Activated naive CD8-positive, alpha-beta T cell treated with anti-CD3 and anti-CD28 coated beads, Interleukin-2, amount 10 ng/mL, durations not matched to agents 7 days and 5 days (primary cell): ENCODE data around the gene SGK1. TPM values are rescaled to one million over a fixed set of nuclear protein-coding genes. Genes with fewer than 3 reads are reported as not detected.
"Not testable (repeated sequence)": the region's sequence is repeated elsewhere in the genome, so short reads cannot be mapped to it uniquely, and the experiment has no call there.

Source experiments
- ATAC-seq: fragments of 150-1000 bp; cut with Tn5 transposase; one replicate; pipeline ENCODE4 v1.10.0; 2021; ENCODE audit warnings: low read depth, moderate library complexity
- POLR2A ChIA-PET: fragments of 350-600 bp; sonication (Branson Sonifier 250); formaldehyde crosslinking; loops from one replicate; lab custom pipeline; 2021; ENCODE audit warnings: antibody characterized with exemption; lab: Charles Lee
- DNase-seq: peaks from one replicate; pipeline ENCODE4 v3.0.0; 2021
- H3K27ac Mint-ChIP-seq: one replicate; pipeline ENCODE4 v1.8.0; 2022; ENCODE audit warnings: mild to moderate bottlenecking, mixed read lengths
- H3K27me3 Mint-ChIP-seq: one replicate; pipeline ENCODE4 v1.8.0; 2022; ENCODE audit warnings: mild to moderate bottlenecking, moderate library complexity, mixed read lengths
- H3K36me3 Mint-ChIP-seq: one replicate; pipeline ENCODE4 v1.8.0; 2021; ENCODE audit warnings: mild to moderate bottlenecking, mixed read lengths
- H3K4me1 Mint-ChIP-seq: one replicate; pipeline ENCODE4 v1.8.0; 2021; ENCODE audit warnings: mixed read lengths
- H3K4me3 Mint-ChIP-seq: one replicate; pipeline ENCODE4 v1.8.0; 2022; ENCODE audit warnings: mild to moderate bottlenecking, moderate library complexity, mixed read lengths
- H3K9me3 Mint-ChIP-seq: one replicate; pipeline ENCODE4 v1.8.0; 2021; ENCODE audit warnings: mixed read lengths
- total RNA-seq, 2 experiments: library from RNA; stranded (reverse); gene quantifications; one replicate each; pipeline ENCODE4 v1.2.3, GENCODE V29; 2021

The SGK1 gene
- total RNA-seq, 2 experiments from 2014 or later: 31.5 to 35.1 TPM

DNA sequence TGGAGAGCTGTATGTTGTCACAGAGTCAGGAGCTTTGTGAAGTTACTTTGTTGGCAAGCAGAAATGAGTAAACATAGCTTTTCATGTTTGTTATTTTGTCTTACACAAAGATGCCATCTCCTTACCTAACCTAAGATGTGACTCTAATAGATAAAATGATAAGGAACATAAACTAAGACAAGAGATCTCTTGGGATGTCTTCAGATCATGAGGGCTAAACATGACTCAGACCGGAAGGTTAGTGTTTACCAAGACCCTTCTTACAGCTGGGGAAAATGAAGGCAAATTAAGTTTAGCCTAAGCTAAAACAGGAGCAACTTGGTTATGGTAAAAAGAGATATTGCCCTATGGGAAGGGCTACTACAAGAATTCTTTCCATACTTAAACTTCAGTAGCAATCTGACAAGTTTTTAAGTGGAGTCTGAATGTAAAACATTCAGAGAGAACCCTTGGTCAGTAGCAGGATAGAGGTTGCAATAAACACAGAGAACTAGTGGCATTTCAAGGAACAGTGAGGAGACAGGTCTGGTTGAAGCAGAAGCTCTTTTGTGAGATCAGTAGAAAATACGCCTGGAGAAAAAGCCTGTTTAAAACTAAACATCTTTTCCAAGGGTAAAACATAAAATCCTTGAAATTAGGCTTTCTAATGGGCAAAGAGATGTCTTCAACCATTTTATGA is 29.9 kb downstream of the SGK1 start:
- peak overlapping the region; percentile 71 for H3K27ac Mint-ChIP-seq
- H3K4me3 Mint-ChIP-seq: peak overlapping the region; percentile 19

GRCh38 chr6:134282816-134283215 is 35.1 kb downstream of the SGK1 start:
- ATAC-seq (no peak), DNase-seq (no peak)
- Mint-ChIP-seq H3K4me3 (no peak overlapping the region), H3K4me1 (peaks cover 16% of the 10 kb centered on the region), H3K27ac (no peak overlapping the region), H3K9me3 (no peaks in the 10 kb centered on the region), H3K36me3 (peaks cover 9% of the 10 kb centered on the region), H3K27me3 (no peaks in the 10 kb centered on the region)
- POLR2A ChIA-PET: no interaction called here

More for the DNA sequence above, 29.9 kb downstream of the SGK1 start:
- DNase-seq (no peak), ATAC-seq (no peak)
- POLR2A ChIA-PET: interaction anchor here (1.3 to 1.5 kb wide), 2 partner anchors 15 to 64 kb away, joined by 3 to 4 read pairs; no protein-coding TSS in a partner anchor
- Mint-ChIP-seq H3K27me3 (no peaks in the 10 kb centered on the region), H3K36me3 (peaks cover 6% of the 10 kb centered on the region), H3K9me3 (no peaks in the 10 kb centered on the region), H3K4me1 (peaks cover 28% of the 10 kb centered on the region)

- Mint-ChIP-seq H3K27ac (no peak overlapping the region), H3K4me1 (peaks cover 24% of the 10 kb centered on the region), H3K27me3 (no peaks in the 10 kb centered on the region), H3K4me3 (no peak overlapping the region), H3K9me3 (no peaks in the 10 kb centered on the region), H3K36me3 (peaks cover 9% of the 10 kb centered on the region)
- ATAC-seq: no peak
- POLR2A ChIA-PET: no interaction called here
- DNase-seq: no peak
Observed at GRCh38 chr6:134281388-134281787, 36.5 kb downstream of the SGK1 start.

GRCh38 chr6:134278000-134278399 is 39.9 kb downstream of the SGK1 start:
- POLR2A ChIA-PET: no interaction called here

GRCh38 chr6:134276891-134277377 is 41.0 kb downstream of the SGK1 start:
- ATAC-seq (peak; percentile 47), DNase-seq (peak; percentile 43)
- POLR2A ChIA-PET, H3K9me3 Mint-ChIP-seq, H3K27me3 Mint-ChIP-seq, H3K36me3 Mint-ChIP-seq: not testable (repeated sequence)
- H3K27ac Mint-ChIP-seq: peak overlapping the region; percentile 68
- H3K4me3 Mint-ChIP-seq: peak overlapping the region; percentile 65
- peaks cover 34% of the 10 kb centered on the region for H3K4me1 Mint-ChIP-seq

More at GRCh38 chr6:134278000-134278399, 39.9 kb downstream of the SGK1 start:
- H3K4me1 Mint-ChIP-seq: peaks cover 26% of the 10 kb centered on the region
- H3K27me3 Mint-ChIP-seq: no peaks in the 10 kb centered on the region
- no peak overlapping the region for H3K27ac Mint-ChIP-seq
- no peak overlapping the region for H3K4me3 Mint-ChIP-seq
- H3K36me3 Mint-ChIP-seq: peaks cover 8% of the 10 kb centered on the region
- DNase-seq (no peak), ATAC-seq (no peak)
- H3K9me3 Mint-ChIP-seq: peaks cover 1% of the 10 kb centered on the region

DNA sequence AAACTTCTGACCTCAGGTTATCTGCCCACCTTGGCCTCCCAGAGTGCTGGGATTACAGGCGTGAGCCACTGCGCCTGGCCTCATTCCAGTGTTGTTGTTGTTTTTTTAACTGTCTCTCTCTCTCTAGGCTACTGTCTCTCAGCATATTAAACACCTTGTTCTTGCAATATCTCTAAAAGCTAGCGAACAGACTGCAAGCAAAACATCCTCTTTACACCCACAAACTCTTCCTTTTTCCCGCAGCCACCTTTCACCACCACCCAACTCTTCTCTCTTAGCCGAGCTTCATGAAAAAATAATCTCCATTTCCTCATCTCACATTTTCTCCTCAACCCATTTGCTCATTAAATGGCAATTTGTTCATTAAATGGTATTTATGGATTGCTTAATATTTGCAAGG is 45.5 kb downstream of the SGK1 start:
- peaks cover 2% of the 10 kb centered on the region for H3K9me3 Mint-ChIP-seq
- H3K27ac Mint-ChIP-seq: peak overlapping the region; percentile 76
- POLR2A ChIA-PET: interaction anchor here (0.6 to 1.3 kb wide), 4 partner anchors 16 to 247 kb away, joined by 3 to 6 read pairs (median 4); no protein-coding TSS in a partner anchor
- peak overlapping the region; percentile 68 for H3K4me3 Mint-ChIP-seq
- DNase-seq: no peak
- H3K27me3 Mint-ChIP-seq: no peaks in the 10 kb centered on the region
- peaks cover 6% of the 10 kb centered on the region for H3K36me3 Mint-ChIP-seq
- peaks cover 33% of the 10 kb centered on the region for H3K4me1 Mint-ChIP-seq
- ATAC-seq: no peak

DNA sequence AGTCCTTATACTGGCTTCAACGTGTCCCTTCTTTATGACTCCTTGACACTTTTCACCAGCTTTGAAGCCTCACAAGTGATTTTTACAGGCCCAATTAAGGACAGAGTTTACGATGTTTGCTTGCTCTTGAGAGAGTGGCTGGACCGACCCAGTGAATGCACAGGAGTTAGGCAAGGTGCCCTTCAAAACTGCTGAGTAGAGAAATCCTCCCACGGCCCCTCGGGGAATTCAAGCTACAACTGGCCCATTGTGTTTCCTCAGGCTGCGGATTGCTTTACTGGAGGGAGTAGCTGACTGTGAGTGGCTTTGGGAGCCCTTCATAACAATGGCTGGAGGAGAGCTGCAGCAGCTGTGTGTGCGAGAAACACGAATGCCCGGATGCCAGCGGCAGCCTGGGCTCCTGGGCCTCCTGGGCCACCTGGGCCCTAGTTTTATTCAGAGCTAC is 50.0 kb downstream of the SGK1 start:
- DNase-seq (no peak), ATAC-seq (no peak)
- Mint-ChIP-seq H3K9me3 (no peaks in the 10 kb centered on the region), H3K4me3 (no peak overlapping the region), H3K27me3 (no peaks in the 10 kb centered on the region), H3K36me3 (peaks cover under 1% of the 10 kb centered on the region), H3K4me1 (peaks cover 11% of the 10 kb centered on the region), H3K27ac (no peak overlapping the region)
- POLR2A ChIA-PET: interaction anchor here (0.6 kb wide), 1 partner anchor 754 kb away, joined by 4 read pairs; no protein-coding TSS in a partner anchor

GRCh38 chr6:134266776-134267175 is 51.1 kb downstream of the SGK1 start:
- Mint-ChIP-seq H3K27me3 (no peaks in the 10 kb centered on the region), H3K36me3 (no peaks in the 10 kb centered on the region), H3K4me1 (peaks cover 4% of the 10 kb centered on the region), H3K27ac (no peak overlapping the region), H3K9me3 (no peaks in the 10 kb centered on the region), H3K4me3 (no peak overlapping the region)
- DNase-seq (no peak), ATAC-seq (no peak)
- POLR2A ChIA-PET: no interaction called here

- DNase-seq (no peak), ATAC-seq (no peak)
- Mint-ChIP-seq H3K27me3 (no peaks in the 10 kb centered on the region), H3K4me1 (no peaks in the 10 kb centered on the region), H3K9me3 (no peaks in the 10 kb centered on the region), H3K36me3 (peaks cover 2% of the 10 kb centered on the region), H3K27ac (no peak overlapping the region), H3K4me3 (no peak overlapping the region)
- POLR2A ChIA-PET: no interaction called here
Observed at GRCh38 chr6:134261766-134262165, 56.1 kb downstream of the SGK1 start.

- DNase-seq: no peak
- H3K36me3 Mint-ChIP-seq: peaks cover 6% of the 10 kb centered on the region
- peaks cover 3% of the 10 kb centered on the region for H3K4me1 Mint-ChIP-seq
- no peak for ATAC-seq
- no peak overlapping the region for H3K4me3 Mint-ChIP-seq
- peaks cover 7% of the 10 kb centered on the region for H3K9me3 Mint-ChIP-seq
- POLR2A ChIA-PET: no interaction called here
- H3K27ac Mint-ChIP-seq: no peak overlapping the region
- H3K27me3 Mint-ChIP-seq: no peaks in the 10 kb centered on the region
Observed at GRCh38 chr6:134258849-134259306, 59.0 kb downstream of the SGK1 start.

GRCh38 chr6:134257516-134257915 is 60.4 kb downstream of the SGK1 start:
- Mint-ChIP-seq H3K4me3 (no peak overlapping the region), H3K27me3 (no peaks in the 10 kb centered on the region)
- ATAC-seq: no peak

DNA sequence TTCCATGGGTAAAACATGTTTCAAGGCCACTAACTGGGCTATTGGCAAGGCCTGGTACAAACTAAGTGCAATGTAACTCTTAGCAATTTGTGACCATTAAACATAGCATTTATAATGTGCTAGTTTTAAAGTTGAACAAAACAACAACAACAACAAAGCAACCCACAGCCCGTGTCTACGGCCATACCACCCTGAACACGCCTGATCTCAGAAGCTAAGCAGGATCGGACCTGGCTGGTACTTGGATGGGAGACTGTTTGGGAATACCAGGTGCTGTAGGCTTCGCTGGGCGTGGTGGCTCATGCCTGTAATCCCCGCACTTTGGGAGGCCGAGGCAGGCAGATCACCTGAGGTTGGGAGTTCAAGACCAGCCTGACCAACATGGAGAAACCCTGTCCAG is 61.0 kb downstream of the SGK1 start:
- H3K9me3 Mint-ChIP-seq: peaks cover 7% of the 10 kb centered on the region

More at GRCh38 chr6:134257516-134257915, 60.4 kb downstream of the SGK1 start:
- peaks cover 7% of the 10 kb centered on the region for H3K9me3 Mint-ChIP-seq
- peaks cover 3% of the 10 kb centered on the region for H3K4me1 Mint-ChIP-seq
- peaks cover 6% of the 10 kb centered on the region for H3K36me3 Mint-ChIP-seq
- POLR2A ChIA-PET: interaction anchor here (0.6 to 1.1 kb wide), 2 partner anchors 17 to 47 kb away, joined by 3 read pairs; no protein-coding TSS in a partner anchor
- no peak overlapping the region for H3K27ac Mint-ChIP-seq
- no peak for DNase-seq

GRCh38 chr6:134255280-134255679 is 62.6 kb downstream of the SGK1 start:
- POLR2A ChIA-PET: not testable (repeated sequence)

More for the DNA sequence above, 61.0 kb downstream of the SGK1 start:
- no peak overlapping the region for H3K27ac Mint-ChIP-seq
- peaks cover 3% of the 10 kb centered on the region for H3K4me1 Mint-ChIP-seq
- POLR2A ChIA-PET: interaction anchor here (0.6 to 1.1 kb wide), 3 partner anchors 12 to 47 kb away, joined by 3 read pairs; no protein-coding TSS in a partner anchor
- no peak overlapping the region for H3K4me3 Mint-ChIP-seq
- H3K27me3 Mint-ChIP-seq: no peaks in the 10 kb centered on the region
- ATAC-seq: no peak
- peaks cover 6% of the 10 kb centered on the region for H3K36me3 Mint-ChIP-seq
- no peak for DNase-seq

DNA sequence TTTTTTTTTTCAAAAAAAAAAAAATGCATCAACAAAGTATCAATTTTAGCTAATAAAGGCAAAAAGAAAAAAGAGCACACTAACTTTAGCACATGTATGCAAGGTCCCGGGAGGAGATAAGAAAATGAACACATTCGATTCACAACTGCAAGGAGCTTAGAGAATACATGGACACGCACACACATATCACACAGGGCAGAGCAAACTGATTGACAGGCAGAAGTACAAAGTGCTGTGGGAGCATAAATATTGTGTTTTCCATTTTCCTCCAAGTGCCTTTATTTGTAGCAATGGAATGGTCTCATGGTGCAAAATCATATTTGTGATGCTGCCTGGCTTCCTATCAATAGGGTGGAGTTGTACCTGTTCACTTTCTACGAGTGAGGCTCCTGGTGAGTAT is 63.8 kb downstream of the SGK1 start:
- H3K36me3 Mint-ChIP-seq: peaks cover 9% of the 10 kb centered on the region
- H3K4me1 Mint-ChIP-seq: peaks cover 18% of the 10 kb centered on the region
- no peak for ATAC-seq
- no peaks in the 10 kb centered on the region for H3K27me3 Mint-ChIP-seq
- no peak overlapping the region for H3K4me3 Mint-ChIP-seq
- POLR2A ChIA-PET: no interaction called here
- H3K9me3 Mint-ChIP-seq: peaks cover 7% of the 10 kb centered on the region
- no peak for DNase-seq
- H3K27ac Mint-ChIP-seq: no peak overlapping the region

More at GRCh38 chr6:134255280-134255679, 62.6 kb downstream of the SGK1 start:
- not testable (repeated sequence) for DNase-seq, H3K4me3 Mint-ChIP-seq, H3K27ac Mint-ChIP-seq, H3K9me3 Mint-ChIP-seq, ATAC-seq, H3K36me3 Mint-ChIP-seq, H3K27me3 Mint-ChIP-seq, H3K4me1 Mint-ChIP-seq
